Glomerular endothelial cell (primary cell): ENCODE results near the gene MRPL44. TPM values are rescaled to one million over a fixed set of nuclear protein-coding genes. Genes with fewer than 3 reads are reported as not detected.
"Not testable (repeated sequence)": the region's sequence is repeated elsewhere in the genome, so short reads cannot be mapped to it uniquely, and the experiment has no call there.

Experiments used
- DNase-seq: peaks from one replicate; pipeline ENCODE4 v3.0.0-alpha.2; 2011; ENCODE audit warnings: low read depth, low spot score; ENCODE audit errors: extremely low read depth
- total RNA-seq: library from RNA; depleted of rRNA; stranded (reverse); fragments of >200 nt; gene quantifications from 2 replicates; pipeline ENCODE4 v1.2.3, GENCODE V29; 2015

MRPL44 gene
- total RNA-seq, 1 donor from 2014 or later = 36.1 TPM

- DNase-seq = no peak
Measured at GRCh38 chr2:223935459-223936125, 21.7 kb upstream of the MRPL44 start.

GRCh38 chr2:223936862-223937326, 20.4 kb upstream of the MRPL44 start:
- DNase-seq = no peak

- DNase-seq = no peak
Measured at GRCh38 chr2:223937535-223937934, 19.7 kb upstream of the MRPL44 start.

GRCh38 chr2:223939438-223939837, 17.8 kb upstream of the MRPL44 start:
- not testable (repeated sequence) for DNase-seq

- no peak for DNase-seq
Measured at GRCh38 chr2:223941579-223942277, 15.5 kb upstream of the MRPL44 start.

GRCh38 chr2:223943135-223943534, 14.1 kb upstream of the MRPL44 start:
- DNase-seq = no peak

GRCh38 chr2:223943561-223944008, 13.7 kb upstream of the MRPL44 start:
- peak; percentile 74 for DNase-seq

GRCh38 chr2:223944166-223944702, 13.0 kb upstream of the MRPL44 start:
- DNase-seq = no peak

- no peak for DNase-seq
Measured at GRCh38 chr2:223944703-223945531, 12.3 kb upstream of the MRPL44 start, which contains the start of gene WDFY1. WDFY1 (minus strand) TSS chr2:223945335; CDS start chr2:223945284, 51 bp downstream.

- DNase-seq = no peak
Measured at GRCh38 chr2:223945755-223946154, 11.5 kb upstream of the MRPL44 start.

- no peak for DNase-seq
Measured at GRCh38 chr2:223947711-223948205, 9.5 kb upstream of the MRPL44 start.

- DNase-seq = no peak
Measured at GRCh38 chr2:223949241-223949840, 7.9 kb upstream of the MRPL44 start.

GRCh38 chr2:223950448-223951347, 6.6 kb upstream of the MRPL44 start:
- DNase-seq = no peak

- no peak for DNase-seq
Measured at GRCh38 chr2:223952280-223952968, 4.8 kb upstream of the MRPL44 start.

GRCh38 chr2:223954401-223954800, 2.9 kb upstream of the MRPL44 start:
- DNase-seq = no peak

- DNase-seq = no peak
Measured at GRCh38 chr2:223956300-223956699, 963 bp upstream of the MRPL44 start.

- no peak for DNase-seq
Measured at GRCh38 chr2:223959688-223960087, 2.4 kb downstream of the MRPL44 start.

GRCh38 chr2:223967981-223968380, 10.7 kb downstream of the MRPL44 start:
- no peak for DNase-seq

GRCh38 chr2:223969315-223969714, 12.1 kb downstream of the MRPL44 start:
- DNase-seq = no peak
